Lower leg skin (tissue), 3 donors: Measurements from ENCODE around the gene CEP83.

Experiments used
- POLR2A ChIP-seq, 2 donors: fragments of 450-650 bp; IDR thresholded peaks; one replicate each; pipeline ENCODE4 v1.6.1; 2016 to 2017; ENCODE audit warnings: antibody characterized with exemption in 2 of 2, mild to moderate bottlenecking in 1 of 2, moderate library complexity in 1 of 2
- TF ChIP-seq, protein P1 (sequence below), 3 donors: fragments of 450-650 bp; IDR thresholded peaks; one replicate each; pipeline ENCODE4 v1.5.1; 2016; ENCODE audit warnings: antibody characterized with exemption in 3 of 3, mild to moderate bottlenecking in 3 of 3, moderate library complexity in 2 of 3

DNA sequence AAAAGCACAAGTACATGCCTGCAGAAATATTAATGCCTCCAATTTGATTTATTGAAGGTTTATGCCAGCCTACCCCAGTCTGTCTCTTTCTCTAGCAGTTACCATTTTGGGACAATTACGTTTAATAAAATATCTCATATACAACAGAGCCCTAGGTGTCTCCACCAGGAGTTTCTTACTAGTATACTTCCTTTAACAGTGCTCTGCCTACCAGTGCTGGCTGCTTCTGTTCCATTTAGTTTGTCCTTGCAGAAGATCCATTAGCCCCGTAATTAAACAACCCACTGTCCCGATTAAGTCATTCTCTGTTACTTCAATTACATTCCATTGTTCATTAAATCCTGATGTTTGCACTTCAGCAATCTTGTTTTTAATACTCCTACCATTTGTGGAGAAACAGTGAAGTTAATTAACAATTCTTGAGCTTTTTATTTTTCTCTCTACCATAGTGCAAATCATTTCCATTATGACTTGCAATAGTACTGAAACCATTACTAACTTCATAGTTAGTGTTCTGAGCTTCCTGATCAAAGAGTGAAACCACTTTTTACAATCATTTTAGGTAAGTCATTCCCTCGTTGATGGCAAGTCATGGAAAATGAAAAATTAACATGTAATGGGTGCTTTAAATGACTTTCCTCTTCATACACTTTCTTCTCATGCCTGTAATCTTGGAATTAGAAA, 190.2 kb downstream of the CEP83 start:
- TF ChIP-seq, protein P1, sequence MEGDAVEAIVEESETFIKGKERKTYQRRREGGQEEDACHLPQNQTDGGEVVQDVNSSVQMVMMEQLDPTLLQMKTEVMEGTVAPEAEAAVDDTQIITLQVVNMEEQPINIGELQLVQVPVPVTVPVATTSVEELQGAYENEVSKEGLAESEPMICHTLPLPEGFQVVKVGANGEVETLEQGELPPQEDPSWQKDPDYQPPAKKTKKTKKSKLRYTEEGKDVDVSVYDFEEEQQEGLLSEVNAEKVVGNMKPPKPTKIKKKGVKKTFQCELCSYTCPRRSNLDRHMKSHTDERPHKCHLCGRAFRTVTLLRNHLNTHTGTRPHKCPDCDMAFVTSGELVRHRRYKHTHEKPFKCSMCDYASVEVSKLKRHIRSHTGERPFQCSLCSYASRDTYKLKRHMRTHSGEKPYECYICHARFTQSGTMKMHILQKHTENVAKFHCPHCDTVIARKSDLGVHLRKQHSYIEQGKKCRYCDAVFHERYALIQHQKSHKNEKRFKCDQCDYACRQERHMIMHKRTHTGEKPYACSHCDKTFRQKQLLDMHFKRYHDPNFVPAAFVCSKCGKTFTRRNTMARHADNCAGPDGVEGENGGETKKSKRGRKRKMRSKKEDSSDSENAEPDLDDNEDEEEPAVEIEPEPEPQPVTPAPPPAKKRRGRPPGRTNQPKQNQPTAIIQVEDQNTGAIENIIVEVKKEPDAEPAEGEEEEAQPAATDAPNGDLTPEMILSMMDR (IDR thresholded peaks at IDR 0.05), result no peak
- no peak for TF ChIP-seq POLR2A (IDR thresholded peaks at IDR 0.05)
